ENCODE measurements around the gene MIS18BP1.

MIS18BP1 gene

GRCh38 chr14:45246151-45246550 is 6.9 kb downstream of the MIS18BP1 start:
- no peak overlapping the region for H3K4me3 ChIP-seq (ENCODE audit: low read length)

DNA sequence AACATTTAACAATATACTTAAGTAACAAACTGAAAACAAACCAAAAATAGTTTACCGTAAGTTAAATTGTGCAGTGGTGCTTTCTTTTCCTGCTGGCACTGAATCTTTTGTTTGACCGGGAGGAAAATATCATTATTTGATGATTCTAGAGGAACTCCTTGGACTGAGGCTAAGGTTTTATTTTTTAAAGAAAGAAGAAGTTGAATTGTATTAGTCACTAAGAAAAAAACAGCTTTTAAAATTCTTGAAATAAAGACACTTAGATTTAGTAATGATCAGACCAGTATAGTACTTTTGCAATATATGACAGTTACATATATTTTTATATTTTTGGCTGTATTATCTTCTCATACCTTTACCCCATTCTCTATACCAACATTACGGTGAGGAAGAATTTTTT is 10.3 kb downstream of the MIS18BP1 start:
- H3K4me2 ChIP-seq (ENCODE audit: low read depth, low read length): no peak overlapping the region
- H2AFZ ChIP-seq (ENCODE audit: low read length): no peak overlapping the region
- no peaks in the 10 kb centered on the region for H3F3A ChIP-seq (ENCODE audit: insufficient read depth, low read length)
- H3K36me3 ChIP-seq (replicated peaks; ENCODE audit: insufficient read depth, low read length): no peaks in the 10 kb centered on the region
- H3K27me3 ChIP-seq (replicated peaks; ENCODE audit: insufficient read depth, low read length): no peaks in the 10 kb centered on the region
- DNase-seq: no peak
- TF ChIP-seq EZH2 (optimal IDR thresholded peaks at IDR 0.05; ENCODE audit: low read depth, low read length) (no peak), CTCF (IDR thresholded peaks at IDR 0.05; ENCODE audit: low read length) (no peak), EZH2phosphoT487 (IDR thresholded peaks at IDR 0.05; ENCODE audit: low read length) (no peak)
- H3K9me2 ChIP-seq (replicated peaks; ENCODE audit: insufficient read depth, low read length): no peaks in the 10 kb centered on the region
- H3K9me3 ChIP-seq (replicated peaks; ENCODE audit: insufficient read depth, low read length): no peaks in the 10 kb centered on the region
- H3K4me3 ChIP-seq (ENCODE audit: low read length): no peak overlapping the region
- H4K20me1 ChIP-seq (ENCODE audit: insufficient read depth, low read length): no peaks in the 10 kb centered on the region
- no peak overlapping the region for H3K9ac ChIP-seq (ENCODE audit: low read length)
- H3K79me2 ChIP-seq (ENCODE audit: low read length): peaks cover 74% of the 10 kb centered on the region
- no peaks in the 10 kb centered on the region for H3K4me1 ChIP-seq (ENCODE audit: low read length)
- no peak overlapping the region for H3K27ac ChIP-seq (ENCODE audit: low read length)

More at GRCh38 chr14:45246151-45246550, 6.9 kb downstream of the MIS18BP1 start:
- Histone ChIP-seq H3K9ac (ENCODE audit: low read length) (no peak overlapping the region), H2AFZ (ENCODE audit: low read length) (no peak overlapping the region), H3K27ac (ENCODE audit: low read length) (no peak overlapping the region), H4K20me1 (ENCODE audit: insufficient read depth, low read length) (no peaks in the 10 kb centered on the region), H3K27me3 (replicated peaks; ENCODE audit: insufficient read depth, low read length) (no peaks in the 10 kb centered on the region), H3K36me3 (replicated peaks; ENCODE audit: insufficient read depth, low read length) (no peaks in the 10 kb centered on the region), H3K4me2 (ENCODE audit: low read depth, low read length) (no peak overlapping the region), H3K9me2 (replicated peaks; ENCODE audit: insufficient read depth, low read length) (no peaks in the 10 kb centered on the region), H3K9me3 (replicated peaks; ENCODE audit: insufficient read depth, low read length) (no peaks in the 10 kb centered on the region), H3F3A (ENCODE audit: insufficient read depth, low read length) (no peaks in the 10 kb centered on the region), H3K79me2 (ENCODE audit: low read length) (peaks cover 99% of the 10 kb centered on the region), H3K4me1 (ENCODE audit: low read length) (peaks cover 7% of the 10 kb centered on the region)
- TF ChIP-seq EZH2phosphoT487 (IDR thresholded peaks at IDR 0.05; ENCODE audit: low read length) (no peak), CTCF (IDR thresholded peaks at IDR 0.05; ENCODE audit: low read length) (no peak)
- no peak for DNase-seq

- H4K20me1 ChIP-seq (ENCODE audit: insufficient read depth, low read length): no peaks in the 10 kb centered on the region
- H3K9me2 ChIP-seq (replicated peaks; ENCODE audit: insufficient read depth, low read length): no peaks in the 10 kb centered on the region
- no peak for TF ChIP-seq CTCF (IDR thresholded peaks at IDR 0.05; ENCODE audit: low read length)
- TF ChIP-seq EZH2phosphoT487 (IDR thresholded peaks at IDR 0.05; ENCODE audit: low read length): no peak
- no peak for TF ChIP-seq EZH2 (optimal IDR thresholded peaks at IDR 0.05; ENCODE audit: low read depth, low read length)
- no peaks in the 10 kb centered on the region for H3K27me3 ChIP-seq (replicated peaks; ENCODE audit: insufficient read depth, low read length)
- H3K27ac ChIP-seq (ENCODE audit: low read length): no peak overlapping the region
- H3K4me3 ChIP-seq (ENCODE audit: low read length): no peak overlapping the region
- no peaks in the 10 kb centered on the region for H3K4me1 ChIP-seq (ENCODE audit: low read length)
- H3F3A ChIP-seq (ENCODE audit: insufficient read depth, low read length): no peaks in the 10 kb centered on the region
- H2AFZ ChIP-seq (ENCODE audit: low read length): no peak overlapping the region
- no peaks in the 10 kb centered on the region for H3K36me3 ChIP-seq (replicated peaks; ENCODE audit: insufficient read depth, low read length)
- no peaks in the 10 kb centered on the region for H3K9me3 ChIP-seq (replicated peaks; ENCODE audit: insufficient read depth, low read length)
- no peak overlapping the region for H3K9ac ChIP-seq (ENCODE audit: low read length)
- no peak overlapping the region for H3K4me2 ChIP-seq (ENCODE audit: low read depth, low read length)
- peaks cover 37% of the 10 kb centered on the region for H3K79me2 ChIP-seq (ENCODE audit: low read length)
- DNase-seq: no peak
Measured at GRCh38 chr14:45238988-45239387, 14.0 kb downstream of the MIS18BP1 start.
